Testis (tissue), 2 donors: Measurements from ENCODE around the gene RPS10.

Experiments
- CTCF ChIP-seq, 3 experiments: fragments of 450-650 bp in 2 of 3; fragments of 200-600 bp in 1 of 3; sonication (generic) in 1 of 3; IDR thresholded peaks; one replicate each; pipeline ENCODE4 v1.5.1; 2016 to 2019; ENCODE audit warnings: antibody characterized with exemption in 3 of 3, mild to moderate bottlenecking in 2 of 3, moderate library complexity in 1 of 3
- POLR2A ChIP-seq: fragments of 450-650 bp; IDR thresholded peaks from one replicate; pipeline ENCODE4 v1.6.1; 2017; ENCODE audit warnings: antibody characterized with exemption, mild to moderate bottlenecking, moderate library complexity

DNA sequence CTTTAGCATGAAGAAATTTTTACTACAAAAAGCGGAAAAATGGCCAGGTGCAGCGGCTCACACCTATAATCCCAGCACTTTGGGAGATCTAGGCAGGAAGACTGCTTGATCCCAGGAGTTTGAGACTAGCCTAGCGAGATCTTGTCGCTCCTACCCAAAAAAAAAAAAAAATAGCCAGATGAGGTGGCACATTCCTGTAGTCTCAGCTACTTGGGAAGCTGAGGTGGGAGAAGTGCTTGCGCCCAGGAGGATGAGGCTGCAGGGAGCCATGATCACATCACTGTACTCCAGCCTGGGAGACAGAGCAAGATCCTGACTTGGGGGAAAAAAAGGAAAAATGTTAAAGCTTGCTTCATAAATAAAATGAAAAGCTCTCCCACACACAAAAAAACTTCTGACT lies 47.9 kb downstream of the RPS10 start:
- no peak for TF ChIP-seq CTCF (IDR thresholded peaks at IDR 0.05)
- no peak for TF ChIP-seq POLR2A
